Uterus (tissue), 4 donors: Measurements from ENCODE around the gene KCNH1. TPM values are rescaled to one million over a fixed set of nuclear protein-coding genes. Genes with fewer than 3 reads are reported as not detected.

ENCODE experiments used
- DNase-seq, 2 donors: peaks; one replicate each; pipeline ENCODE4 v3.0.0-alpha.2; 2019 to 2020
- H3K27ac ChIP-seq, 2 donors: fragments of 200-600 bp; sonication (generic); 1 replicate in 1 of 2; 2 replicates in 1 of 2; pipeline ENCODE4 v1.5.1; 2016 to 2018
- H3K27me3 ChIP-seq, 2 donors: fragments of 200-600 bp; sonication (generic); one replicate each; pipeline ENCODE4 v1.5.1; 2018 to 2019; ENCODE audit warnings: control low read depth in 1 of 2
- H3K36me3 ChIP-seq, 2 donors: fragments of 200-600 bp; sonication (generic); one replicate each; pipeline ENCODE4 v1.5.1; 2019; ENCODE audit warnings: control low read depth in 1 of 2
- H3K4me1 ChIP-seq, 2 donors: fragments of 200-600 bp; sonication (generic); one replicate each; pipeline ENCODE4 v1.5.1; 2018 to 2019; ENCODE audit warnings: control low read depth in 1 of 2
- H3K4me3 ChIP-seq, 2 donors: fragments of 200-600 bp; sonication (generic); 1 replicate in 1 of 2; 2 replicates in 1 of 2; pipeline ENCODE4 v1.5.1; 2018 to 2019; ENCODE audit warnings: mild to moderate bottlenecking in 1 of 2
- H3K9me3 ChIP-seq, 2 donors: fragments of 200-600 bp; sonication (generic); one replicate each; pipeline ENCODE4 v1.5.1; 2019; ENCODE audit warnings: control low read depth in 1 of 2
- CTCF ChIP-seq, 4 experiments: fragments of 200-600 bp in 2 of 4; fragments of 450-650 bp in 2 of 4; sonication (generic) in 2 of 4; IDR thresholded peaks; one replicate each; pipeline ENCODE4 v1.5.1; 2016 to 2019; ENCODE audit warnings: antibody characterized with exemption in 4 of 4, mild to moderate bottlenecking in 2 of 4, moderate library complexity in 1 of 4
- POLR2A ChIP-seq, 2 donors: fragments of 450-650 bp; IDR thresholded peaks; one replicate each; pipeline ENCODE4 v1.6.1; 2016; ENCODE audit warnings: antibody characterized with exemption in 2 of 2, mild to moderate bottlenecking in 1 of 2, moderate library complexity in 1 of 2
- intact Hi-C: fragments of 100-400 bp; cut with DNase I; formaldehyde crosslinking; loops from one replicate; pipeline ENCODE4 v1.15.1; 2023; ENCODE audit warnings: low total_unique reads
- total RNA-seq, 4 donors: library from RNA; depleted of rRNA in 3 of 4; stranded (reverse); fragments of >200 nt in 3 of 4; gene quantifications; one replicate each; pipeline versions ENCODE4 v1.1.0 to v1.2.4, GENCODE V29; 2014 to 2023
- donor health status: DM: yes; HTN: yes; CAD: no.

Gene KCNH1
- total RNA-seq, 4 donors from 2014 or later: 1.1 to 1.5 TPM; not detected in 2

- Histone ChIP-seq H3K36me3 (no peaks in the 10 kb centered on the region), H3K27ac (no peak overlapping the region), H3K9me3 (no peaks in the 10 kb centered on the region), H3K27me3 (no peaks in the 10 kb centered on the region), H3K4me3 (no peak overlapping the region), H3K4me1 (no peaks in the 10 kb centered on the region)
- no peak for DNase-seq
- intact Hi-C loops: no loop called here
- TF ChIP-seq POLR2A (IDR thresholded peaks at IDR 0.05) (no peak), CTCF (IDR thresholded peaks at IDR 0.05) (no peak)
These were observed 377.8 kb downstream of the KCNH1 start for GRCh38 chr1:210755991-210756659.

DNA sequence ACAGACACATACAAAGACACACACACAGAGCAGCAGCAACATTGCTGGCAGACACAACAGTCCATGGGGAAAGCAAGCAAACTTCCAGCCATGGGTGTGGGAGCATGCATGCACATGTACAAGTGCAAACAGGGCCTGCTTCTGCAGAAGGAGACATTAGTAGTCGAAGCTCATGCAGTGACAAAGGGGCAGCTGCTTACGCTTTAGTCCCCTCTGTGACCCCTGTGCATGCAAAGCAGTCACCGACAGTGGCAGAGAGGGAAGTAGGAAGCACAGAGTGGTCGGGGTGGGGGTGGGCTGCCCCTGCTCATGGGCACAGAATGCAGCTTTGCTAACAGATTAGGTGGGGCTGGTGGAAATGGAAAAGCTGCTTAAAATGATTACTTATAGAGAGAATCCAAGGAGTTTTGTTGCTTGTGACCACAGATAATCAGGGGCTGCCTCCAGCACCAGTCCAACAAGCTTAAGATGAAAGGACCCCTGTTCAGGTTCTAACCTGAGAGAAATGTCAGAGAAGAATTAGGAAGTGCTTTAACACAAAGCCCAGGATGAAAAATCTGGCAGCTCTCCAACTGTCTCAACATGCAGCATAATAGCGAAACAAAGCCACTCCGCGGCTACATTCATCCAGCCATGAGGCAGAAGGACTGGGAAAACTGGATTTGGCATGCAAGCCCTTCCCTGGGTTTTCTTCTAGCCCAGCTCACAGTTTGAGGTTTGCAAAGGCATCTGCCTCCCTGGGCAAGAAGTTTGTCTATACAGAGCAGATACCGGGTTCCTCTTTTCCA, 378.9 kb downstream of the KCNH1 start:
- TF ChIP-seq CTCF (IDR thresholded peaks at IDR 0.05) (no peak), POLR2A (IDR thresholded peaks at IDR 0.05) (no peak)
- no peaks in the 10 kb centered on the region for H3K36me3 ChIP-seq
- intact Hi-C loops: no loop called here
- no peaks in the 10 kb centered on the region for H3K9me3 ChIP-seq
- H3K27ac ChIP-seq: no peak overlapping the region
- H3K27me3 ChIP-seq: no peaks in the 10 kb centered on the region
- DNase-seq: no peak
- H3K4me1 ChIP-seq: no peaks in the 10 kb centered on the region
- H3K4me3 ChIP-seq: no peak overlapping the region

GRCh38 chr1:210751911-210752310, 382.0 kb downstream of the KCNH1 start:
- H3K27ac ChIP-seq: no peak overlapping the region
- no peak overlapping the region for H3K4me3 ChIP-seq
- H3K4me1 ChIP-seq: no peaks in the 10 kb centered on the region
- no peak for TF ChIP-seq POLR2A (IDR thresholded peaks at IDR 0.05)
- TF ChIP-seq CTCF (IDR thresholded peaks at IDR 0.05): no peak
- intact Hi-C loops: no loop called here
- H3K27me3 ChIP-seq: no peaks in the 10 kb centered on the region
- H3K36me3 ChIP-seq: no peaks in the 10 kb centered on the region
- DNase-seq: no peak
- no peaks in the 10 kb centered on the region for H3K9me3 ChIP-seq

GRCh38 chr1:210750468-210750867, 383.5 kb downstream of the KCNH1 start:
- no peak for DNase-seq
- no peaks in the 10 kb centered on the region for H3K9me3 ChIP-seq
- no peaks in the 10 kb centered on the region for H3K27me3 ChIP-seq
- TF ChIP-seq POLR2A (IDR thresholded peaks at IDR 0.05) (no peak), CTCF (IDR thresholded peaks at IDR 0.05) (no peak)
- no peaks in the 10 kb centered on the region for H3K4me1 ChIP-seq
- no peak overlapping the region for H3K27ac ChIP-seq
- intact Hi-C loops: no loop called here
- no peak overlapping the region for H3K4me3 ChIP-seq
- H3K36me3 ChIP-seq: no peaks in the 10 kb centered on the region

- Histone ChIP-seq H3K9me3 (no peaks in the 10 kb centered on the region), H3K27me3 (no peaks in the 10 kb centered on the region), H3K36me3 (no peaks in the 10 kb centered on the region), H3K27ac (no peak overlapping the region), H3K4me1 (no peaks in the 10 kb centered on the region), H3K4me3 (no peak overlapping the region)
- TF ChIP-seq POLR2A (IDR thresholded peaks at IDR 0.05): no peak
- intact Hi-C loops: no loop called here
- DNase-seq: no peak
These were observed 385.2 kb downstream of the KCNH1 start for GRCh38 chr1:210748796-210749195.
